Measurements from ENCODE around the gene PI16.
"Not testable (repeated sequence)": the region's sequence is repeated elsewhere in the genome, so short reads cannot be mapped to it uniquely, and the experiment has no call there.

Gene PI16

GRCh38 chr6:36976509-36976908 is 22.0 kb downstream of the PI16 start:
- no peak for DNase-seq

- no peak for DNase-seq
Measured at GRCh38 chr6:36976931-36977330, 22.4 kb downstream of the PI16 start.

GRCh38 chr6:36977470-36977941 is 23.0 kb downstream of the PI16 start:
- DNase-seq = no peak

- DNase-seq = no peak
Measured at GRCh38 chr6:36978421-36979346, 24.1 kb downstream of the PI16 start.

DNA sequence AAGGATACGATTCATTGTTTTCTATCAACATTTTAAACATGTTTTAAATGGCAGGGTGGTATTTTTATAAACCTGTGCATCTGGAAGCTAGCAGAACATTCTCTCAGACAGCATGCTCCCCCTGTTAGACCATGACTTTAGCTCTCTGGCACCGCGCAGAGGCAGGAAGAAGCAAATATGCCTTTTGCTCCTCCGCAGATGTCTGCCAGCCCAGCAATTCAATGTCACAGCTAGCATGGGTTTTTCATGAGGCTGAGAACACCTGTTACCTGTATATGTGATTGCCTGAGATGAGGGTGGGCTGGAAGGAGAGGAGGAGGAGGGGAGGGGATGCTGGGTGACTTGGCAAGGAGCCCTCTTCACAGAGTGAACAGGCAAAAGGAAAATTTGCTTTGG is 24.8 kb downstream of the PI16 start:
- DNase-seq = no peak

DNA sequence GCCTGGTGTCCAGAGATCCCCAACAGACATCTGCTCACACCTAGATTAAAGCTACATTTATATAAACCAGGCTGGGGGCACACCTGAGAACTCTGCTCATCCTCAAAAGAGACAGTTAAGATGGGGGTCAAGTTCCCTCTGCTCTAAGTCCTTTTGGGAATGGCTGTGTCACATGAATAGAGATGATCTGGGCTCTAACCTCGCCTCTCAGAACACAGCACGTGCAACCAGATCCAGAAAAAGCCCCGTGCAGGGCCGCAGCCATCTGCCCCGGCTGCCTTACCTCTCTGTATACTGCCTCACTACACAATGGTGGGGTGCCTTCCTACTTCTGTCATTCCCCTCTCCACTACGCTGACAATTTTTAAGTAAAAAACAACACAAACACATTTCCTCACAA is 25.6 kb downstream of the PI16 start:
- DNase-seq = no peak

DNA sequence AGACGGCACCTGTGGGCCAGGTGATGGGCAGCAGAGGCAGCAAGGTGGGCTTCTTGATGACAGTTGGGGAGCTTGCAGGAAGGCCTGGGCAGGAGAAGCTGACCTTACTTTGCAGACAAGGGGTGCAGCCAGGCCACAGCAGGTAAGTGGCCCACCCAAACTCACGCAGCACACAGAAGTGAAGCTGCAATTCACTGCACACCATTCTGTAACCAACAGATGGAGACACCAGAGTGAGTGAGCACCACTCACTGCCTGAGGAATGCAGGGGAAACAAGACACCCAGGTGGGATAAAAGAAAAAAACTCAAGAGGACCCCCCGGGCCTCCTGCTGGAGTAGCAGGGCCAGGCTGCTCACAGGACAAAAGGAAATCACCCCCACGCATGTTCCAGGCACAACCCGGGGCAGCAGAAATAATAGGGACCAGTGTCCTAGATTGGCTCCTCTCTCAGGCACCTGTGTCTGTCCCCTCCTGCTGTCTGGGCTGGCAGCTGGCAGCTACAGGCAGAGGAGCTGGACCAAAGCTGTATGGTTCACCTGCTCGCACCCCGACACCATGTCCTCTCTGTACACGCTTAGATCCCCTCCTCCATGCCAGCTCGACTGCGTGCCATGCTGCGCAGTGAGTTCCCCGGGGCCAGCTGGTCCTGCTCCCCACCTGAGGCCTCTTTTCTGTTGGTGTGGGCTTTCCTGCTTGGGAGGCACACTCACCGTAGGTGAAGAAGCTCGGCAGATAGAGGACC is 26.5 kb downstream of the PI16 start:
- no peak for DNase-seq

DNA sequence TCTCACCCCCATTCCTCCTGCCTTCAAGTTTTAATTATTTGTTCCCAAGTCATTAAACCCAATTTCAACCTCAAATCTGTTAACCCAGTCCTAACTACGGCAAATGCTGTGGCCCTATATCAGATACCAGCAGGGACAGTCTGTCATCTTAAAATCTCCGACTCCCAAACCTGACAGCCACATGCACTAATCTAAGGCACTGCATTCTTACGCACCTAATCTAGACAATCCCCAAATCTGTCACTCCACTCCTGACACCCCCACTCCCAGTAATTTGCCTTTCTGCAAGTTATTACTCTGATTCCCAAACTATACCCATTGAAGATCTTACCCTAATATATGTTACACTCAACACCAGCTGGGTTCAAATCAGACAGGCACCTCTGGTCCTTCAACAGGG is 29.0 kb downstream of the PI16 start:
- DNase-seq = no peak

GRCh38 chr6:36984581-36985416 is 30.3 kb downstream of the PI16 start:
- DNase-seq = peak; percentile 58

DNA sequence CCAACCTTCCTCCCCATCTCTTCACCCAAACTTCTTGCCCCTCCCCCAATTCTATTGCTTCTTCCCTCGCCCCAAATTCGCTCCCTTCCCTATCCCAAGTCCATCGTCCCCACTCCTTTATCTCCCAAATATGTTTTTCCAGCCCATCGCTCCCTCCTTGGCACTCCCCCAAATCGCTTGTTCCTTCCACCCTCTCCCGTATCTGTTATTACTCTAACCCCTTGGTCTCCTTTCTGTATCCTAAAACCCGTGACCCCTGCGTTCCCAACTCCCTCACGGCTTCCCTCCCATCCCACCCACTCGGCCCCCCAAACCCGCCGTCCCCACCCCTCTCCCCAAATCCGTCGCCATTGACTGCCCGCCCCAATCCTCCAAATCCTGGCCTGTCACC is 30.9 kb downstream of the PI16 start:
- no peak for DNase-seq

DNA sequence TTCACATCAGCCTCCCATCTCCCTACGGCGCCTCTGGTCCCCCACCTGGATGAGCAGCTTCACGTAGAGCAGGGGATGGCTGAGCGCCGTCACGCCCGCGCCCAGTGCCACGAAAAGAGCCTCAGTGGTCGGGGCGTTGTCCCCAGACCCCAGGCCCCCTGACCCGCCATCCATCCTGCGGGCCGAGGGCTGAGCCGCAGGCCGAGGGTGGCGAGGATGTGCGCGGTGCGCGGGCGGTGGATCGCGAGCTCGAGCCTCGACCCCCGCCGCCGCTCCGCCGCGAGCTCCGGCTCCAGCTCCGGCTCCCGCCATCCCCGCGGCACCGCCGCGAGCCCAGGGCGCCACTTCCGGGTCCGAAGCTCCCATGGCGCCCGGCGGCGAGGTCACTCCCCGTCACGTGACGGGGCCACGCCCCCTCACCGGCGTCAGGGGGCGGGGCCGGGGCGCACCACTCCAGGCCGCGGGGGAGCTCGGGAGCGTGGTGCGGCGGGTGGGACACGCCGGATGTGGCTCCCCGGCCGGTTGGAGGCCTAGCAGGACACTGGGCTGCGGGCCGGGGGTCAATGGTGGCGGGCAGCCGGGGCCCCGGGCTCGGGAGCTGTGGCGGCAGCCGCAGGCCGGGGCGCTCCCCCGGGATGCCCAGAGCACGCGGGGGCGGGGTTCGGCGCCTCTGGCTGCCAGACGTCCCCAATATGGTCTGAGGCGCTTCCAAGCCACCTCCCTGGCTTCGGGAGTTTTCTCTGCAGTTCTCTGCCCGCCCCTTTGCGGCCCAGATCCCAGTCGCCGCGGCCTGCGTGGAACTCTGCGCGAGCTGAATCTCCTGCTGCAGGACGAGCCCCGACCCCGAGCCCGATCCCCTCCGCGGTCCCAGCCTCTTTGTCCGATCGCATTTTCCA is 31.5 kb downstream of the PI16 start, which contains the start of gene MTCH1:
Gene MTCH1 (minus strand): TSS at position 389 of the 896 bp plus-strand sequence. CDS start 23 bp downstream, at position 366.
- peak; percentile 85 for DNase-seq

DNA sequence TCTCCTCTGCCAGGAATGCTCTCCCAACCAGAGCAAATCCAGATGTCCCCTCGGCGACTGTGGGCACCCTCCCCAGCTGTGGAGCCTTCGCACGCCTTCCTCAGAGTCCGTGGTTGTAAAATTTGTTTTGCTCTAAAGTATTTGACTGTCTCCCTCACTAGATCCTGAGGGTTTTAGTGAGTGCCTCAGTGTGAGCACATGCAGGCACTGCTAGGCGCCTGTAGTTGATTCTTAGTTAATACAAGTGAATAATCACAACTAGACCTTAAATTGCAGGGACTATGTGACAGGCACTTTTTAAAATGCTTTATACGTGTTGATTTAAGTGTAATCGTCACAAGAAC is 32.1 kb downstream of the PI16 start:
- DNase-seq = no peak

DNA sequence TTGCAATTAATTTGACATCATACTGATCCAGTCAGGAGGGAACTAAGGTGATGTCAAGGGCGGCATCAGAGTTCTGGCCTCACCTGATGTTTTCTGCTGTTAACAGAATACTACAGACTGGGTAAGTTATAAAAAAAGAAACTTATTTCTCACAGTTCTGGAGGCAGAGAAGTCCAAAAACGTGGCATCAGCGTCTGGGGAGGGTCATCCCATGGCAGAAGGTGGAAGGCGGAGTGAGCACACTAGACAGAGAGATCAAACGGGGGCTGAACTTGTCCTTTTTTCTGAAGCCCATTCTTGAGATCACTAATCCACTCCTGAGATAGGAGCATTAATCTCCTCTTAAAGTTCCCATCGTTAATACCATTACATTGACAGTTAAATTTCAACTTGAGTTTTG is 34.7 kb downstream of the PI16 start:
- DNase-seq = no peak

DNA sequence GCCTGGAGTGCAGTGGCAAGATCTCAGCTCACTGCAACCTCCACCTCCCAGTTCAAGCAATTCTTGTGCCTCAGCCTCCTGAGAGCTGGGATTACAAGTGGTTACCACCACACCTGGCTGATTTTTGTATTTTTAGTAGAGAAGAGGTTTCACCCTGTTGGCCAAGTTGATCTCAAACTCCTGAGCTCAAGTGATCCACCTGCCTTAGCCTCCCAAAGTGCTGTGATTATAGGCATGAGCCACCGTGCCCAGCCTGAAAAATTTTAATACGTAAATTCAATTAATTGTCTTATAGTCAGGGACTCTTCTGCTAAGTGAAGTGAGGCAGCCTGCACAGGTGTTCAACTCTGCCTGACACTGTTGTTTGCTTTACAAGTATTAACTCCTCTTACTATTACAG is 35.9 kb downstream of the PI16 start:
- not testable (repeated sequence) for DNase-seq

DNA sequence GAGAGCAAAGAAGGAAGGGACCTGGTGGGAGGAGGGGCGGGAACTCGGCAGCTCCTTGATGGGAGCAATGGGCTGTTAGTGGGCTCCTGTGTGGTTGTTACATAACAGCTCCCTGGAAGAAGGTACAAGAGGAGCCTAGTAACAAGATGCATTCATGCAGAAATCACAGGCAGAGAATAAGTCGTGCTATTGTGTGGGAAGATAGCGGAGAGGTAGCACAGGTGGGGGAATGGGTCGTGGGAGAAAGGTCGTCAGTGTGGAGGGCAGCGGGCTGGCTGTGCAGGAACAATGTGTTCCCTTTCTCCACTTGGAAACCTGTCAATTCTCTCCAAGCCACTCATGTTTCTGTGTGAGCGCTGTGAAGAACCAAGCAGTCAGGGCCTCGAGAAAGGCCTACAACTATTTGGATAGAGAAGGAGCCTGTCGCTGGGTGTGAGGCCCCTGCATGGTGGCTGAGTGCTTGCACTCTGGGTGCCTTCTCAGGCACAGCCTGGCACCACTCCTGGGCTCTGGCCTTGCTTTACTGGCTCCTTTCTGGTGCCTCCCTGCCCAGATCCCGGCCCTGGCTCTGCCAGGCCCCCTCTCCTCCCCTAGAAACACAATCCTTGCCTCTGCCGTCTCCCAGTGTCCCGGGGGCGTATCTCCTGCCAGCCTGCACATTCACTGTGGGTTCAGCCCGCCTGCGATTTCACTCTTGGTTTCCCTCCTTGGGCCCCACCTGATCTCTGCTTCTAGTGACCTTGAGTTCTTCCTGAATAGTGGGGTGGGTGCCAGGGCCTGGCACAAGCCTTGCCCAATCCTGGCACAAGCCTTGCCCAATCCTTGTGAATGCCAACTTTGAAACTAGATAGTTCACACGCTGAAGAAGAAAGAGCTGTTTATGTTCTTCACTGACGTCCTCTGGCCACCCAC is 43.5 kb downstream of the PI16 start:
- no peak for DNase-seq

GRCh38 chr6:36998723-36999038 is 44.1 kb downstream of the PI16 start:
- DNase-seq = no peak

DNA sequence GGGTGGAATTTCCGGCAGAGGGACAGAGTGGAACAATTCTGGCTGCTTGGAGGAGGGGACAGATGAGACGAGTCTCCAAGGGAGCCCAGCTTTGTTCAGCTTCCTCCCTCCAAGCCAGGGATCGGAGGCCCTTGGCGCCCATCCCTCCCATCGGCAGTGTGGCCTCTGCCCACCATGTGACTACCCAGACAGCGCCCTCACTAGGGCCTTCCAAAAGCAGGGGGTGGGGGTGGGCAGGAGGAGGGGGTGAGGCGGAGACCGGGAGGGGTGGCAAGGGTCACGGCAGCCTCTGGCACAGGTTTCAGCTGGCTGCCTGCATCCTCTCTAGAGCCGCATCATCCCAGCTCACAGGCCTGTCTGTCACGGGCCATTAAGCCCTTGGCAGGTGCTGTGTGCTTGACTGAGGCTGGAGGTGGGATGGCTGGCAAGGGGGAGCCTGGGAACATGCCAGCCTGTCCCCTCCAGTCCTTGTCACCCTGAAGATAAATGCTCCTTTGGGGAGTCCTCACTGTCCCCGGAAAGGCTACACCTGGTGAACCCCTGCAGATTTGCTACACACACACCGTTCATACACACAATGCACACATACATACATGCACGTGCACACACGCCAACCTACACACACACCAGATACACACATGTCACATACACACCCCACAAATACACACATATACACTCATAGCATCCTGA is 44.7 kb downstream of the PI16 start:
- DNase-seq = no peak

- DNase-seq = no peak
Measured at GRCh38 chr6:36999751-37000125, 45.2 kb downstream of the PI16 start.

- DNase-seq = no peak
Measured at GRCh38 chr6:37004044-37004980, 49.8 kb downstream of the PI16 start.
